ENCODE measurements around the gene FAT2. TPM values are rescaled to one million over a fixed set of nuclear protein-coding genes. Genes with fewer than 3 reads are reported as not detected.

The FAT2 gene
- total and polyA plus RNA-seq, 10 of the 15 experiments (the other 5 are each of a cell fraction or from before 2014, with no cell fraction given): 0.01 to 0.06 (median 0.03) TPM; not detected in 3

GRCh38 chr5:151549713-151550112 is 41.4 kb downstream of the FAT2 start:
- CTCF ChIA-PET: interaction anchor here (0.6 kb wide), 1 partner anchor 286 kb away, joined by 3 read pairs; no protein-coding TSS in a partner anchor
- no peak overlapping the region for H3K27ac ChIP-seq (ENCODE audit: control insufficient read depth, insufficient read depth)
- intact Hi-C loops (cut with micrococcal nuclease; ENCODE audit: unreplicated experiment): no loop called here
- H3K4me3 ChIP-seq: no peak overlapping the region
- H4K20me1 ChIP-seq (ENCODE audit: control insufficient read depth, insufficient read depth): no peaks in the 10 kb centered on the region
- in situ Hi-C loops (cut with MboI): no loop called here
- H3K4me1 ChIP-seq (ENCODE audit: control insufficient read depth, insufficient read depth, low read length): no peaks in the 10 kb centered on the region
- H3K9ac ChIP-seq (ENCODE audit: control insufficient read depth, insufficient read depth, low read length): no peak overlapping the region
- H3K4me2 ChIP-seq (ENCODE audit: control insufficient read depth, insufficient read depth): no peak overlapping the region
- POLR2A ChIA-PET: no interaction called here
- no peaks in the 10 kb centered on the region for H3K27me3 ChIP-seq (replicated peaks in 1 of 2; ENCODE audit: control insufficient read depth in 2 of 2, insufficient read depth in 2 of 2, low read length in 1 of 2)
- no peak for ATAC-seq
- H3K9me3 ChIP-seq (replicated peaks; ENCODE audit: control insufficient read depth, insufficient read depth, low read length): no peaks in the 10 kb centered on the region
- no peak for DNase-seq (ENCODE audit: low read depth, low spot score)
- H3K79me2 ChIP-seq (ENCODE audit: control insufficient read depth, insufficient read depth, low read length): no peaks in the 10 kb centered on the region
- BruUV-seq (replicated peaks): no TSS peak
- SMC1A ChIA-PET (ENCODE audit: uncharacterized antibody, unreplicated experiment): interaction anchor here (1.4 kb wide), 1 partner anchor 11 kb away, joined by 3 read pairs; no protein-coding TSS in a partner anchor
- WGBS (ENCODE audit: insufficient coverage, insufficient replicate concordance, low lambda C conversion rate, missing lambda C conversion rate): 0% methylated on average over 2 of the region's 2 CpGs
- no peak for FAIRE-seq
- no peak overlapping the region for H2AFZ ChIP-seq (ENCODE audit: control insufficient read depth, low read depth, low read length)
- H3K36me3 ChIP-seq (ENCODE audit: control insufficient read depth in 2 of 2, insufficient read depth in 2 of 2, low read length in 1 of 2): no peaks in the 10 kb centered on the region
- RAD21 ChIA-PET (ENCODE audit: unreplicated experiment): no interaction called here
- TF ChIP-seq CREM (IDR thresholded peaks at IDR 0.05; ENCODE audit: low read depth) (no peak), SUPT20H (IDR thresholded peaks at IDR 0.05; ENCODE audit: borderline replicate concordance, control insufficient read depth, low read depth, low read length) (no peak), NR2C1 (IDR thresholded peaks at IDR 0.05) (no peak), YY1 (IDR thresholded peaks at IDR 0.05; ENCODE audit: low read depth, low read length) (no peak), POU2F2 (IDR thresholded peaks at IDR 0.05; ENCODE audit: borderline replicate concordance, low read depth, low read length) (no peak), ZNF207 (IDR thresholded peaks at IDR 0.05; ENCODE audit: borderline replicate concordance) (no peak), HSF1 (IDR thresholded peaks at IDR 0.05; ENCODE audit: low read depth, low read length) (no peak), CUX1 (IDR thresholded peaks at IDR 0.05; ENCODE audit: insufficient replicate concordance, low read depth, low read length) (no peak)
- TF ChIP-seq, protein P1, sequence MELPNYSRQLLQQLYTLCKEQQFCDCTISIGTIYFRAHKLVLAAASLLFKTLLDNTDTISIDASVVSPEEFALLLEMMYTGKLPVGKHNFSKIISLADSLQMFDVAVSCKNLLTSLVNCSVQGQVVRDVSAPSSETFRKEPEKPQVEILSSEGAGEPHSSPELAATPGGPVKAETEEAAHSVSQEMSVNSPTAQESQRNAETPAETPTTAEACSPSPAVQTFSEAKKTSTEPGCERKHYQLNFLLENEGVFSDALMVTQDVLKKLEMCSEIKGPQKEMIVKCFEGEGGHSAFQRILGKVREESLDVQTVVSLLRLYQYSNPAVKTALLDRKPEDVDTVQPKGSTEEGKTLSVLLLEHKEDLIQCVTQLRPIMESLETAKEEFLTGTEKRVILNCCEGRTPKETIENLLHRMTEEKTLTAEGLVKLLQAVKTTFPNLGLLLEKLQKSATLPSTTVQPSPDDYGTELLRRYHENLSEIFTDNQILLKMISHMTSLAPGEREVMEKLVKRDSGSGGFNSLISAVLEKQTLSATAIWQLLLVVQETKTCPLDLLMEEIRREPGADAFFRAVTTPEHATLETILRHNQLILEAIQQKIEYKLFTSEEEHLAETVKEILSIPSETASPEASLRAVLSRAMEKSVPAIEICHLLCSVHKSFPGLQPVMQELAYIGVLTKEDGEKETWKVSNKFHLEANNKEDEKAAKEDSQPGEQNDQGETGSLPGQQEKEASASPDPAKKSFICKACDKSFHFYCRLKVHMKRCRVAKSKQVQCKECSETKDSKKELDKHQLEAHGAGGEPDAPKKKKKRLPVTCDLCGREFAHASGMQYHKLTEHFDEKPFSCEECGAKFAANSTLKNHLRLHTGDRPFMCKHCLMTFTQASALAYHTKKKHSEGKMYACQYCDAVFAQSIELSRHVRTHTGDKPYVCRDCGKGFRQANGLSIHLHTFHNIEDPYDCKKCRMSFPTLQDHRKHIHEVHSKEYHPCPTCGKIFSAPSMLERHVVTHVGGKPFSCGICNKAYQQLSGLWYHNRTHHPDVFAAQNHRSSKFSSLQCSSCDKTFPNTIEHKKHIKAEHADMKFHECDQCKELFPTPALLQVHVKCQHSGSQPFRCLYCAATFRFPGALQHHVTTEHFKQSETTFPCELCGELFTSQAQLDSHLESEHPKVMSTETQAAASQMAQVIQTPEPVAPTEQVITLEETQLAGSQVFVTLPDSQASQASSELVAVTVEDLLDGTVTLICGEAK (IDR thresholded peaks at IDR 0.05; ENCODE audit: borderline replicate concordance): no peak
